ENCODE results near the gene FBF1. TPM values are rescaled to one million over a fixed set of nuclear protein-coding genes. Genes with fewer than 3 reads are reported as not detected.

FBF1 gene
- total and polyA plus RNA-seq, 2 of the 4 experiments (the other 2 are of a cell fraction), result 4.5 to 8.0 TPM

- Histone ChIP-seq H3K4ac (ENCODE audit: low read depth, low read length) (no peak overlapping the region), H2AK9ac (replicated peaks; ENCODE audit: low read depth, low read length, poor library complexity) (no peak overlapping the region), H2BK20ac (ENCODE audit: low read depth, low read length) (no peak overlapping the region), H2AK5ac (ENCODE audit: low read depth, low read length) (peak overlapping the region; percentile 3; the same call in 1 of the 2 replicates), H2BK120ac (ENCODE audit: low read depth, low read length) (no peak overlapping the region), H3K36me3 (ENCODE audit: control insufficient read depth, insufficient read depth, low read length) (peaks cover 13% of the 10 kb centered on the region), H3K9ac (ENCODE audit: low read depth, low read length) (no peak overlapping the region), H4K20me1 (ENCODE audit: insufficient read depth, low read length) (no peaks in the 10 kb centered on the region), H3K14ac (replicated peaks; ENCODE audit: low read depth, low read length) (no peak overlapping the region; the same call in 1 of the 2 replicates), H3K27ac (ENCODE audit: insufficient read depth, low read length) (no peak overlapping the region), H3K23ac (ENCODE audit: low read depth, low read length) (no peak overlapping the region; the same call in 1 of the 2 replicates), H3K79me1 (ENCODE audit: low read depth in 1 of 2, low read length in 2 of 2) (peaks cover 19 to 30% of the 10 kb centered on the region in 2 experiments), H2BK15ac (ENCODE audit: low read depth, low read length) (no peak overlapping the region), H3K4me2 (ENCODE audit: low read depth, low read length) (no peak overlapping the region), H3K9me3 (ENCODE audit: control insufficient read depth, insufficient read depth, low read length) (no peaks in the 10 kb centered on the region), H3K4me1 (ENCODE audit: control insufficient read depth, insufficient read depth, low read length) (peaks cover 5% of the 10 kb centered on the region; the same call in 1 of the 2 replicates), H3K18ac (ENCODE audit: low read depth, low read length) (no peak overlapping the region), H3K27me3 (ENCODE audit: control insufficient read depth, insufficient read depth, low read length) (no peaks in the 10 kb centered on the region), H4K8ac (ENCODE audit: low read depth in 2 of 2, low read length in 2 of 2) (no peak overlapping the region), H3K9me1 (ENCODE audit: insufficient read depth, low read length) (peaks cover 16% of the 10 kb centered on the region), H2AFZ (replicated peaks; ENCODE audit: low read length, poor library complexity) (no peak overlapping the region), H4K91ac (ENCODE audit: insufficient read depth, low read depth, low read length) (no peak overlapping the region), H4K5ac (ENCODE audit: low read depth, low read length) (no peak overlapping the region), H3K4me3 (ENCODE audit: insufficient read depth, low read depth, low read length) (no peak overlapping the region), H2BK5ac (ENCODE audit: low read depth, low read length, poor library complexity, severe bottlenecking) (no peak overlapping the region), H3K56ac (ENCODE audit: extremely low read depth, insufficient read depth, low read length) (no peak overlapping the region)
- in situ Hi-C loops (cut with MboI; ENCODE audit: low sequenced_read_pairs), result no loop called here
- 38% methylated on average over 1 of the region's 4 CpGs; no CpG with 5 or more reads in 1 of the 2 experiments for WGBS, 2 experiments (ENCODE audit: extremely low coverage in 2 of 2, insufficient read length in 1 of 2)
- POLR2A ChIA-PET (ENCODE audit: unreplicated experiment), result no interaction called here
- CTCF ChIA-PET, result no interaction called here
- no peak for DNase-seq
- intact Hi-C loops (cut with micrococcal nuclease), result no loop called here
- TF ChIP-seq RCOR1 (IDR thresholded peaks at IDR 0.05; ENCODE audit: insufficient replicate concordance, low read length), result no peak
- no peak for TF ChIP-seq NFE2L2 (IDR thresholded peaks at IDR 0.05; ENCODE audit: low read depth, low read length)
- no peak for TF ChIP-seq RFX5 (IDR thresholded peaks at IDR 0.05; ENCODE audit: low read depth, low read length)
- no peak for TF ChIP-seq SMC3 (IDR thresholded peaks at IDR 0.05; ENCODE audit: low read depth, low read length)
- TF ChIP-seq CHD1 (IDR thresholded peaks at IDR 0.05; ENCODE audit: low read depth, low read length), result no peak
- no peak for TF ChIP-seq BHLHE40 (IDR thresholded peaks at IDR 0.05; ENCODE audit: low read depth, low read length)
- no peak for TF ChIP-seq MAZ (IDR thresholded peaks at IDR 0.05; ENCODE audit: borderline replicate concordance, low read depth, low read length)
- TF ChIP-seq ELK1 (IDR thresholded peaks at IDR 0.05; ENCODE audit: borderline replicate concordance, low read depth, low read length), result no peak
- no peak for TF ChIP-seq FOS (IDR thresholded peaks at IDR 0.05; ENCODE audit: low read depth, low read length)
- TF ChIP-seq MXI1 (IDR thresholded peaks at IDR 0.05; ENCODE audit: borderline replicate concordance, low read depth, low read length), result no peak
- TF ChIP-seq USF2 (IDR thresholded peaks at IDR 0.05; ENCODE audit: low read depth, low read length), result no peak
- TF ChIP-seq RAD21 (IDR thresholded peaks at IDR 0.05; ENCODE audit: low read length), result no peak
- no peak for TF ChIP-seq CTCF (conservative IDR thresholded peaks at IDR 0.05; ENCODE audit: low read depth, low read length)
- no peak for TF ChIP-seq POLR2A (IDR thresholded peaks at IDR 0.05; ENCODE audit: low read depth, low read length)
- no TSS peak for BruUV-seq (replicated peaks)
- dilution Hi-C loops (cut with HindIII; ENCODE audit: low sequenced_read_pairs, unreplicated experiment), result no loop called here
- ATAC-seq (ENCODE audit: low read depth), result peak; percentile 22; the same call in 1 of the 2 replicates
These were observed 46.2 kb upstream of the FBF1 start for GRCh38 chr17:75987041-75987440.
